ENCODE data around the gene SLITRK3. TPM values are rescaled to one million over a fixed set of nuclear protein-coding genes. Genes with fewer than 3 reads are reported as not detected.

Gene SLITRK3
- total and polyA plus RNA-seq, 2 donors (not counting 1 experiment from before 2014, with no cell fraction given), result not detected

- DNase-seq (no peak), ATAC-seq (ENCODE audit: low read depth) (no peak)
- H3K27ac ChIP-seq (ENCODE audit: low read length in 2 of 2), result no peak overlapping the region
- TF ChIP-seq, protein P1, sequence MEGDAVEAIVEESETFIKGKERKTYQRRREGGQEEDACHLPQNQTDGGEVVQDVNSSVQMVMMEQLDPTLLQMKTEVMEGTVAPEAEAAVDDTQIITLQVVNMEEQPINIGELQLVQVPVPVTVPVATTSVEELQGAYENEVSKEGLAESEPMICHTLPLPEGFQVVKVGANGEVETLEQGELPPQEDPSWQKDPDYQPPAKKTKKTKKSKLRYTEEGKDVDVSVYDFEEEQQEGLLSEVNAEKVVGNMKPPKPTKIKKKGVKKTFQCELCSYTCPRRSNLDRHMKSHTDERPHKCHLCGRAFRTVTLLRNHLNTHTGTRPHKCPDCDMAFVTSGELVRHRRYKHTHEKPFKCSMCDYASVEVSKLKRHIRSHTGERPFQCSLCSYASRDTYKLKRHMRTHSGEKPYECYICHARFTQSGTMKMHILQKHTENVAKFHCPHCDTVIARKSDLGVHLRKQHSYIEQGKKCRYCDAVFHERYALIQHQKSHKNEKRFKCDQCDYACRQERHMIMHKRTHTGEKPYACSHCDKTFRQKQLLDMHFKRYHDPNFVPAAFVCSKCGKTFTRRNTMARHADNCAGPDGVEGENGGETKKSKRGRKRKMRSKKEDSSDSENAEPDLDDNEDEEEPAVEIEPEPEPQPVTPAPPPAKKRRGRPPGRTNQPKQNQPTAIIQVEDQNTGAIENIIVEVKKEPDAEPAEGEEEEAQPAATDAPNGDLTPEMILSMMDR (IDR thresholded peaks at IDR 0.05), result no peak
- no peak for TF ChIP-seq EZH2 (IDR thresholded peaks at IDR 0.05; ENCODE audit: borderline replicate concordance, insufficient read depth, low read depth, low read length, poor library complexity, severe bottlenecking)
- Mint-ChIP-seq H3K4me1 (no peaks in the 10 kb centered on the region), H3K27me3 (no peaks in the 10 kb centered on the region), H3K4me3 (no peak overlapping the region), H3K9me3 (ENCODE audit: insufficient read depth) (no peaks in the 10 kb centered on the region), H3K27ac (no peak overlapping the region)
- no peak overlapping the region for H3K4me2 ChIP-seq (replicated peaks; ENCODE audit: low read depth, low read length, poor library complexity, severe bottlenecking)
- no peaks in the 10 kb centered on the region for H3K36me3 ChIP-seq (replicated peaks in 1 of 2; ENCODE audit: control extremely low read depth in 1 of 2, control insufficient read depth in 1 of 2, extremely low read depth in 1 of 2, insufficient read depth in 2 of 2, low read length in 1 of 2)
- H3K27me3 ChIP-seq (replicated peaks in 1 of 4; ENCODE audit: control extremely low read depth in 1 of 4, control insufficient read depth in 3 of 4, insufficient read depth in 4 of 4, low read length in 3 of 4), result no peaks in the 10 kb centered on the region
- peaks cover 0 to 2% (median 0%) of the 10 kb centered on the region in 3 donors for H3K9me3 ChIP-seq (ENCODE audit: control extremely low read depth in 1 of 3, control insufficient read depth in 2 of 3, insufficient read depth in 1 of 3, low read length in 2 of 3)
- H2AFZ ChIP-seq (ENCODE audit: insufficient read depth, low read depth, low read length, poor library complexity, severe bottlenecking), result no peak overlapping the region
- no peak overlapping the region for H3K9ac ChIP-seq (ENCODE audit: low read length)
- H4K20me1 ChIP-seq (ENCODE audit: control insufficient read depth, insufficient read depth, low read length, poor library complexity, severe bottlenecking), result no peaks in the 10 kb centered on the region
- H3K4me3 ChIP-seq (ENCODE audit: control extremely low read depth in 1 of 5, extremely low read depth in 1 of 5, insufficient read depth in 1 of 5, low read depth in 2 of 5, low read length in 4 of 5), result no peak overlapping the region
- no peaks in the 10 kb centered on the region for H3K79me2 ChIP-seq (ENCODE audit: control insufficient read depth, insufficient read depth, low read length)
- intact Hi-C loops (cut with micrococcal nuclease), result no loop called here
- no peaks in the 10 kb centered on the region for H3K4me1 ChIP-seq (ENCODE audit: control insufficient read depth in 2 of 2, insufficient read depth in 2 of 2, low read length in 2 of 2)
- POLR2A ChIA-PET, result no interaction called here
- CTCF ChIA-PET, result no interaction called here
These were observed 47.4 kb upstream of the SLITRK3 start for GRCh38 chr3:165243597-165243996.

- no peak for ATAC-seq (ENCODE audit: low read depth)
- no peaks in the 10 kb centered on the region for H3K9me3 Mint-ChIP-seq (ENCODE audit: insufficient read depth)
These were observed 37.5 kb upstream of the SLITRK3 start for GRCh38 chr3:165233501-165234195.

More at GRCh38 chr3:165233501-165234195, 37.5 kb upstream of the SLITRK3 start:
- intact Hi-C loops (cut with micrococcal nuclease), result no loop called here
- WGBS (ENCODE audit: insufficient coverage), result 100% methylated on average over 1 of the region's 5 CpGs
- Mint-ChIP-seq H3K27me3 (no peaks in the 10 kb centered on the region), H3K4me3 (no peak overlapping the region), H3K27ac (no peak overlapping the region), H3K4me1 (no peaks in the 10 kb centered on the region)
- no peak overlapping the region for H3K4me2 ChIP-seq (replicated peaks; ENCODE audit: low read depth, low read length, poor library complexity, severe bottlenecking)
- DNase-seq, result no peak
- no peak overlapping the region for H2AFZ ChIP-seq (ENCODE audit: insufficient read depth, low read depth, low read length, poor library complexity, severe bottlenecking)
- H3K36me3 ChIP-seq (replicated peaks in 1 of 2; ENCODE audit: control extremely low read depth in 1 of 2, control insufficient read depth in 1 of 2, extremely low read depth in 1 of 2, insufficient read depth in 2 of 2, low read length in 1 of 2), result no peaks in the 10 kb centered on the region
- no peak overlapping the region for H3K27ac ChIP-seq (ENCODE audit: low read length in 2 of 2)
- H3K79me2 ChIP-seq (ENCODE audit: control insufficient read depth, insufficient read depth, low read length), result no peaks in the 10 kb centered on the region
- no peaks in the 10 kb centered on the region for H3K27me3 ChIP-seq (replicated peaks in 1 of 4; ENCODE audit: control extremely low read depth in 1 of 4, control insufficient read depth in 3 of 4, insufficient read depth in 4 of 4, low read length in 3 of 4)
- POLR2A ChIA-PET, result no interaction called here
- no peak overlapping the region for H3K9ac ChIP-seq (ENCODE audit: low read length)
- H3K4me3 ChIP-seq (ENCODE audit: control extremely low read depth in 1 of 5, extremely low read depth in 1 of 5, insufficient read depth in 1 of 5, low read depth in 2 of 5, low read length in 4 of 5), result no peak overlapping the region
- CTCF ChIA-PET, result no interaction called here
- H4K20me1 ChIP-seq (ENCODE audit: control insufficient read depth, insufficient read depth, low read length, poor library complexity, severe bottlenecking), result no peaks in the 10 kb centered on the region
- TF ChIP-seq, protein P1 (IDR thresholded peaks at IDR 0.05), result no peak
- no peak for TF ChIP-seq EZH2 (IDR thresholded peaks at IDR 0.05; ENCODE audit: borderline replicate concordance, insufficient read depth, low read depth, low read length, poor library complexity, severe bottlenecking)
- no peaks in the 10 kb centered on the region for H3K4me1 ChIP-seq (ENCODE audit: control insufficient read depth in 2 of 2, insufficient read depth in 2 of 2, low read length in 2 of 2)
- H3K9me3 ChIP-seq (ENCODE audit: control extremely low read depth in 1 of 3, control insufficient read depth in 2 of 3, insufficient read depth in 1 of 3, low read length in 2 of 3), result no peaks in the 10 kb centered on the region
